Neural progenitor cell (in vitro differentiated cells): Measurements from ENCODE around the gene IL4I1.

Experiments
- EZH2 ChIP-seq: fragments of 200-600 bp; sonication (generic); IDR thresholded peaks from 2 replicates; pipeline ENCODE4 v1.6.1; 2017; ENCODE audit warnings: antibody characterized with exemption, mild to moderate bottlenecking, moderate library complexity
- EZH2phosphoT487 ChIP-seq: fragments of 200-600 bp; sonication (generic); IDR thresholded peaks from 2 replicates; pipeline ENCODE4 v1.6.1; 2017; ENCODE audit warnings: antibody characterized with exemption
- TF ChIP-seq, protein P1 (sequence below): fragments of 200-600 bp; sonication (generic); IDR thresholded peaks from 2 replicates; pipeline ENCODE4 v1.5.1; 2017; ENCODE audit warnings: antibody characterized with exemption, mild to moderate bottlenecking

DNA sequence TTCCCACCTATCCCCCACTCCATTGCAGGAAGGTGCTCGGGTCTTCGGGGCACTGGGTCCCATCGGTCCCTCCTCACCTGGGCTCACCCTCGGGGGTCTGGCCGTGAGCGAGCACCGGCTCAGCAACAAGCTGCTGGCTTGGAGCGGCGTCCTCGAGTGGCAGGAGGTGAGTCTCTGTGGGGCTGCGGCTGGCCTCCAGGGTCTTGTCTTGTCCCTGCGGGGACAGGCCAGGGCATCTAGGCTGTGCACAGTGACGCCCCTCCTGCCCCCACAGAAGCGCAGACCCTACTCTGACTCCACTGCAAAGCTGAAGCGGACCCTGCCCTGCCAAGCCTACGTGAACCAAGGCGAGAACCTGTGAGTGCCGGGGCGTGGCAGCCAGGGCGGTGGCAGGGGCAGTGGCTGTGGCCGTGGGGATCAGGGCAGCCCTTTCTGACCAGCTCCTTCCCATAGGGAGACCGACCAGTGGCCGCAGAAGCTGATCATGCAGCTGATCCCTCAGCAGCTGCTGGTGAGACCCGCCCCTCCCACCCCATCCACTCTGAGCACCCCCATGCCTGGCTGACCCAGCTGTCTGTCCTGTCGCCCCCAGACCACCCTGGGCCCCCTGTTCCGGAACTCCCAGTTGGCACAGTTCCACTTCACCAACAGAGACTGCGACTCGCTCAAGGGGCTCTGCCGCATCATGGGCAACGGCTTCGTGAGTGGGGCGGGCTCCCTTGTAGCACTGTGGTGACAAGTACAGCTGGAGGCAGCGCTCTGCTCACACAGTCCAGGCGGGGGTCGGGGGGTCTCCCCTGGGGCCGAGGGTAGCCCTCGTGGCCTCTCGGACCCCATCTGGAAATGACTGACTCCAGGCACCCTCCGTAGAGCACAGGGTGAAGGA is 42.1 kb downstream of the IL4I1 start:
- TF ChIP-seq, protein P1, sequence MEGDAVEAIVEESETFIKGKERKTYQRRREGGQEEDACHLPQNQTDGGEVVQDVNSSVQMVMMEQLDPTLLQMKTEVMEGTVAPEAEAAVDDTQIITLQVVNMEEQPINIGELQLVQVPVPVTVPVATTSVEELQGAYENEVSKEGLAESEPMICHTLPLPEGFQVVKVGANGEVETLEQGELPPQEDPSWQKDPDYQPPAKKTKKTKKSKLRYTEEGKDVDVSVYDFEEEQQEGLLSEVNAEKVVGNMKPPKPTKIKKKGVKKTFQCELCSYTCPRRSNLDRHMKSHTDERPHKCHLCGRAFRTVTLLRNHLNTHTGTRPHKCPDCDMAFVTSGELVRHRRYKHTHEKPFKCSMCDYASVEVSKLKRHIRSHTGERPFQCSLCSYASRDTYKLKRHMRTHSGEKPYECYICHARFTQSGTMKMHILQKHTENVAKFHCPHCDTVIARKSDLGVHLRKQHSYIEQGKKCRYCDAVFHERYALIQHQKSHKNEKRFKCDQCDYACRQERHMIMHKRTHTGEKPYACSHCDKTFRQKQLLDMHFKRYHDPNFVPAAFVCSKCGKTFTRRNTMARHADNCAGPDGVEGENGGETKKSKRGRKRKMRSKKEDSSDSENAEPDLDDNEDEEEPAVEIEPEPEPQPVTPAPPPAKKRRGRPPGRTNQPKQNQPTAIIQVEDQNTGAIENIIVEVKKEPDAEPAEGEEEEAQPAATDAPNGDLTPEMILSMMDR = no peak
- TF ChIP-seq EZH2 (no peak), EZH2phosphoT487 (no peak)
